ENCODE data around the gene TAS2R39. TPM values are rescaled to one million over a fixed set of nuclear protein-coding genes. Genes with fewer than 3 reads are reported as not detected.

Gene TAS2R39
- total RNA-seq, 1 experiment from 2014 or later, result not detected

DNA sequence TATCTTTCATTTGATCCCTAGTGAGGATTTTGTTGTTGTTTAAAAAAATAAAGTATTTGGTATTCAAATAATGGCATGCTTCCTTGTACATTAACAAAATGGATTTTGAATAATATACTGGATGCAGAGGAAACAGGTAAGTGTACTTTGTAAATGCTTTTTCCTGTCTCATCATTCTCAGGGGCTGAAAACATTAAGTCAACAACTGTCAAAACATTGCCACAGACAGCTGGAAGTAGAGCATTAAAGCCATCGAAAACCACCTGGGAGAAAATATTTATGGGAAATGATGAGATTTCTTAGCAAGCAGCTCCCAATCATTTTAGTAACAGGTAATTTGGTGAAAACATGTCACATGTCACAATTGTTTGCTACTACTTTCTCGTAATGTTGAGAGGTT, 10.7 kb downstream of the TAS2R39 start:
- H3K79me2 ChIP-seq (ENCODE audit: low read depth), result no peaks in the 10 kb centered on the region
- no peaks in the 10 kb centered on the region for H3K27me3 ChIP-seq (ENCODE audit: insufficient read depth, low read depth)
- H3K9me2 ChIP-seq (ENCODE audit: insufficient read depth), result no peaks in the 10 kb centered on the region
- TF ChIP-seq EZH2 (IDR thresholded peaks at IDR 0.05; ENCODE audit: low read depth), result no peak
- no peak for TF ChIP-seq CTCF (conservative IDR thresholded peaks at IDR 0.05)
- no peak for DNase-seq
- no peaks in the 10 kb centered on the region for H3F3A ChIP-seq (ENCODE audit: insufficient read depth, low read depth)
- BruUV-seq (replicated peaks), result no TSS peak
- no peak overlapping the region for H3K4me2 ChIP-seq
- no peaks in the 10 kb centered on the region for H4K20me1 ChIP-seq (ENCODE audit: insufficient read depth)
- H3K27ac ChIP-seq, result no peak overlapping the region
- H3K4me1 ChIP-seq (replicated peaks; ENCODE audit: insufficient read depth), result no peaks in the 10 kb centered on the region
- H3K9me3 ChIP-seq (ENCODE audit: insufficient read depth, low read depth), result no peaks in the 10 kb centered on the region
- no peaks in the 10 kb centered on the region for H3K36me3 ChIP-seq (ENCODE audit: low read depth)
- no peak overlapping the region for H2AFZ ChIP-seq
- no peak overlapping the region for H3K4me3 ChIP-seq
- ChIA-PET CTCF (no interaction called here), POLR2A (ENCODE audit: unreplicated experiment) (no interaction called here)
- intact Hi-C loops (cut with micrococcal nuclease; ENCODE audit: unreplicated experiment), result loop anchor here (5.0 kb wide), 1 partner anchor 958 kb away; no protein-coding TSS in a partner anchor

GRCh38 chr7:143199040-143199439, 15.8 kb downstream of the TAS2R39 start:
- Histone ChIP-seq H3K9me2 (ENCODE audit: insufficient read depth) (no peaks in the 10 kb centered on the region), H3K4me1 (replicated peaks; ENCODE audit: insufficient read depth) (no peaks in the 10 kb centered on the region), H3K27me3 (ENCODE audit: insufficient read depth, low read depth) (no peaks in the 10 kb centered on the region), H3K27ac (no peak overlapping the region), H3K9me3 (ENCODE audit: insufficient read depth, low read depth) (no peaks in the 10 kb centered on the region), H3K36me3 (ENCODE audit: low read depth) (no peaks in the 10 kb centered on the region), H3K4me2 (no peak overlapping the region), H3K4me3 (no peak overlapping the region), H3F3A (ENCODE audit: insufficient read depth, low read depth) (no peaks in the 10 kb centered on the region), H2AFZ (no peak overlapping the region), H3K79me2 (ENCODE audit: low read depth) (no peaks in the 10 kb centered on the region), H4K20me1 (ENCODE audit: insufficient read depth) (no peaks in the 10 kb centered on the region)
- no TSS peak for BruUV-seq (replicated peaks)
- DNase-seq, result no peak
- ChIA-PET CTCF (no interaction called here), POLR2A (ENCODE audit: unreplicated experiment) (no interaction called here)
- no peak for TF ChIP-seq CTCF (conservative IDR thresholded peaks at IDR 0.05)
- TF ChIP-seq EZH2 (IDR thresholded peaks at IDR 0.05; ENCODE audit: low read depth), result no peak
- intact Hi-C loops (cut with micrococcal nuclease; ENCODE audit: unreplicated experiment), result no loop called here

GRCh38 chr7:143202161-143202560, 18.9 kb downstream of the TAS2R39 start:
- Histone ChIP-seq H3K27me3 (ENCODE audit: insufficient read depth, low read depth) (no peaks in the 10 kb centered on the region), H4K20me1 (ENCODE audit: insufficient read depth) (no peaks in the 10 kb centered on the region), H3K4me3 (no peak overlapping the region), H3K79me2 (ENCODE audit: low read depth) (no peaks in the 10 kb centered on the region), H3F3A (ENCODE audit: insufficient read depth, low read depth) (no peaks in the 10 kb centered on the region), H3K4me2 (no peak overlapping the region), H3K9me3 (ENCODE audit: insufficient read depth, low read depth) (no peaks in the 10 kb centered on the region), H2AFZ (no peak overlapping the region), H3K27ac (no peak overlapping the region), H3K4me1 (replicated peaks; ENCODE audit: insufficient read depth) (no peaks in the 10 kb centered on the region), H3K36me3 (ENCODE audit: low read depth) (no peaks in the 10 kb centered on the region), H3K9me2 (ENCODE audit: insufficient read depth) (no peaks in the 10 kb centered on the region)
- POLR2A ChIA-PET (ENCODE audit: unreplicated experiment), result interaction anchor here (0.6 kb wide), 1 partner anchor 215 kb away, joined by 6 read pairs; no protein-coding TSS in a partner anchor
- CTCF ChIA-PET, result no interaction called here
- DNase-seq, result no peak
- TF ChIP-seq CTCF (conservative IDR thresholded peaks at IDR 0.05) (no peak), EZH2 (IDR thresholded peaks at IDR 0.05; ENCODE audit: low read depth) (no peak)
- no TSS peak for BruUV-seq (replicated peaks)
- intact Hi-C loops (cut with micrococcal nuclease; ENCODE audit: unreplicated experiment), result no loop called here

Measured in PC-9 (cell line).